Measurements from ENCODE around the gene ADPRH. TPM values are rescaled to one million over a fixed set of nuclear protein-coding genes. Genes with fewer than 3 reads are reported as not detected.

Gene ADPRH
- total RNA-seq, 1 donor from 2014 or later, result 26.5 TPM

- H3K27me3 ChIP-seq, result no peaks in the 10 kb centered on the region
- no peak overlapping the region for H3K27ac ChIP-seq
- TF ChIP-seq CTCF (IDR thresholded peaks at IDR 0.05), result no peak
- no peak overlapping the region for H3K4me3 ChIP-seq
- no peaks in the 10 kb centered on the region for H3K9me3 ChIP-seq
- intact Hi-C loops (cut with DNase I), result no loop called here
- no peak for ATAC-seq
- no peak for DNase-seq
- no peaks in the 10 kb centered on the region for H3K4me1 ChIP-seq
- no peaks in the 10 kb centered on the region for H3K36me3 ChIP-seq
Observed at GRCh38 chr3:119613872-119614271, 34.6 kb downstream of the ADPRH start.

- no peaks in the 10 kb centered on the region for H3K27me3 ChIP-seq
- no peak for DNase-seq
- intact Hi-C loops (cut with DNase I), result no loop called here
Observed at GRCh38 chr3:119616056-119616455, 36.8 kb downstream of the ADPRH start.

GRCh38 chr3:119619094-119619493 lies 39.8 kb downstream of the ADPRH start:
- no peak for ATAC-seq
- no peak for DNase-seq

More at GRCh38 chr3:119616056-119616455, 36.8 kb downstream of the ADPRH start:
- H3K4me3 ChIP-seq, result no peak overlapping the region
- ATAC-seq, result no peak
- H3K4me1 ChIP-seq, result no peaks in the 10 kb centered on the region
- TF ChIP-seq CTCF (IDR thresholded peaks at IDR 0.05), result no peak
- no peak overlapping the region for H3K27ac ChIP-seq
- H3K9me3 ChIP-seq, result no peaks in the 10 kb centered on the region
- H3K36me3 ChIP-seq, result no peaks in the 10 kb centered on the region

GRCh38 chr3:119620899-119621298 lies 41.6 kb downstream of the ADPRH start:
- Histone ChIP-seq H3K36me3 (no peaks in the 10 kb centered on the region), H3K27ac (no peak overlapping the region), H3K4me3 (no peak overlapping the region), H3K9me3 (no peaks in the 10 kb centered on the region), H3K27me3 (no peaks in the 10 kb centered on the region), H3K4me1 (peaks cover 2% of the 10 kb centered on the region)
- no peak for TF ChIP-seq CTCF (IDR thresholded peaks at IDR 0.05)
- intact Hi-C loops (cut with DNase I), result no loop called here
- no peak for DNase-seq
- ATAC-seq, result no peak

More at GRCh38 chr3:119619094-119619493, 39.8 kb downstream of the ADPRH start:
- H3K27me3 ChIP-seq, result no peaks in the 10 kb centered on the region
- no peak overlapping the region for H3K4me3 ChIP-seq
- intact Hi-C loops (cut with DNase I), result no loop called here
- no peaks in the 10 kb centered on the region for H3K4me1 ChIP-seq
- TF ChIP-seq CTCF (IDR thresholded peaks at IDR 0.05), result no peak
- no peak overlapping the region for H3K27ac ChIP-seq
- H3K9me3 ChIP-seq, result no peaks in the 10 kb centered on the region
- H3K36me3 ChIP-seq, result no peaks in the 10 kb centered on the region

- Histone ChIP-seq H3K4me1 (peaks cover 32% of the 10 kb centered on the region), H3K4me3 (no peak overlapping the region), H3K27ac (no peak overlapping the region), H3K27me3 (no peaks in the 10 kb centered on the region), H3K36me3 (no peaks in the 10 kb centered on the region), H3K9me3 (no peaks in the 10 kb centered on the region)
- no peak for DNase-seq
- intact Hi-C loops (cut with DNase I), result no loop called here
- ATAC-seq, result no peak
- TF ChIP-seq CTCF (IDR thresholded peaks at IDR 0.05), result no peak
Observed at GRCh38 chr3:119624002-119624720, 44.9 kb downstream of the ADPRH start.

Data from upper lobe of right lung (tissue), 1 donor.